ENCODE measurements around the gene MAPKAPK3.
A peak's percentile ranks its signal among the peaks of the same experiment; 100 is the strongest.

The MAPKAPK3 gene

GRCh38 chr3:50617096-50617791, at the start of gene MAPKAPK3:
TSS of gene MAPKAPK3 (plus strand) at chr3:50617151. CDS start at chr3:50617566, 415 bp downstream.
- no peak for DNase-seq (ENCODE audit: low read depth in 2 of 2)

DNA sequence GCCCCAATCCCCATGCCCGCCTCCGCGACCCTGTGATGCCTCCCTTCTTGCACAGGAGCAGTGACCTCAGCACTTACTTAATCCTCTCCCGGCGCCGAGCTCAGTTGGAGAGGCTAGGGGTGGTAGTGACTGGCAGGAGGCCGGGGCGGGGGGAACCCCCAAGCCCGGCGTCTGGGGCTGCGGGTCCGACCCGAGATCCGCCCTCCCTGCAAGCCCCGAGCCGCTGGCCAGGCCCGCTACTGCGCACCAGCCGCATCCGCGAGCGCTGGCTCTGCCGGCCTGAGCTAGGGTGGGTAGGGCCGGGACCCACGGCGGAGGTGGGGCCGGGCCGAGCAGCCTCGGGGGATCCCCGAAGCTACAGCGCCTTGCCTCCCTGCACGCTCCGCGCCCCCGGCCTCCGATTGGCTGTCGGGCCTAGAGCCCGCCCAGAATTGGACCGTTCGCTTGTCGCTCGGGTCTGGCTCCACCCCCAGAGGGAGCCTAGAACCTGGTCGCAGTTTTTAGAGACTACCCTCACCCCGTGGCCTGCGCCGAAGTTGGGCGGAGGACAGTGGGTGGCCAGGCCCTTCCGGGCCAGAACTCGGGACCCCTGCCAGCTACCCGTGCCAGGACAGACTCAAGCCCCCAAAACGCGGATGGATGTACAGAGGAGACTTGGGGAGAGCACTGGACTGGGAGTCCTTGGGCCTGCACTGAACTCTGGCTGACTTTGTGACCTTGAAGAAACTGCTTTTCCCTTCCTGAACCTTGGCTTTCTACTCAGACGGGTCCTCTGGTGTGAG, 49.4 kb upstream of the MAPKAPK3 start, which contains the start of gene C3orf18:
Gene C3orf18, minus strand, starts transcription at position 362 of the 782 bp plus-strand sequence. CDS start 2,048 bp downstream, outside the sequence.
- DNase-seq (ENCODE audit: low read depth in 2 of 2) = peak; percentile 90 to 93

- peak; percentile 89 to 90 for DNase-seq (ENCODE audit: low read depth in 2 of 2)
These were observed 47.8 kb upstream of the MAPKAPK3 start, which contains the start of gene HEMK1 for GRCh38 chr3:50568947-50569749. TSS of gene HEMK1 (plus strand) at chr3:50569522. CDS start at chr3:50571105, 1,583 bp downstream.

GRCh38 chr3:50570508-50571279, 46.3 kb upstream of the MAPKAPK3 start:
- DNase-seq (ENCODE audit: low read depth in 2 of 2) = no peak

- no peak for DNase-seq (ENCODE audit: low read depth in 2 of 2)
These were observed 45.5 kb upstream of the MAPKAPK3 start for GRCh38 chr3:50571486-50571885.

DNA sequence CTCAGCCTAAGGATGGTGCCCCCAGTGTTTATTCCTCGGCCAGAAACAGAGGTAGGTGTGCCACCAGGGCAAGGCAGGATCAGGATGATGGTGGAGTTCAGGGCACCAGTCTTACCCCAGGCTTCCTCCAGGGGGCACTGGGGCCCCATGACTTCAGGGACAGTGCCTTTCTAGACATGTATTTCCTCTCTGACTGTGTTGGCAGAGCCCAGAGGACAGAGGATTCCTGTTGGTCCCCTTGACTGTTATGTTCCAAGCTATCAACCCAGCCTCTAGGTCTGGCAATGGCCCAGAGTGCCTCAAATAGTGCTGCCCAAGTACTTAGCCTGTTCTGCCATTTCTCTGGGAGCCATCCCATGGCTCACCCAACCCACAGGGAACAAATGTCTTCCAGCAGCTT, 44.8 kb upstream of the MAPKAPK3 start:
- DNase-seq (ENCODE audit: low read depth in 2 of 2) = peak; percentile 69 to 70

DNA sequence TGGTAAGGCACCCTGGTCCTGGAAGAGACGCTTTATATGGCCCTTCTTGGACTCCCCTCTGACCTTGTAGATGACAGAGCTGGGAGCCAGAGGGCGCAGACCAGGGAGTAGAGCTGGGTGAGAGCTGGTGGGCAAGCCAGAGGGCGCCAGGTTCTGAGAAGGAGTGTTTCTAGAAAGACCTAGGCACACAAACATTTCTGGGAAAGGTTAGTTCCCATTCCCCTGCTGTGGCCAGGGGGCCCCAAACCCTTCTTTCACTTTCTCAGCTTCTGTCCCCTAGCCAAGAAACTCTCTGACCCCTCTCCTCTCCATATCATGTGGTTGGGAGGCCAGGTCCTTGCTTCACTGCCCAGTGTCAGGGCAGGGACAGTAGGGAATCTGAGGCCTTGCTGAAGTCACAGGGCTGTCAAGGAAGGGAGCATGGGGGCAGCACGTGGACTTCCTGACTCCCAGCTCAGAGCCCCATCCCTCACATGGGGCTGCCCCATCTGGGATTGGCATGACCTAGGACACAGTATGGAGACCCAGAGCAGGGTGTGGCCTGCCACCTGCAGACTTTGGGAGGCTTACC, 44.1 kb upstream of the MAPKAPK3 start:
- DNase-seq (ENCODE audit: low read depth in 2 of 2) = peak; percentile 41 to 54

- peak; percentile 80 to 91 for DNase-seq (ENCODE audit: low read depth in 2 of 2)
These were observed 43.1 kb upstream of the MAPKAPK3 start for GRCh38 chr3:50573566-50574443.

DNA sequence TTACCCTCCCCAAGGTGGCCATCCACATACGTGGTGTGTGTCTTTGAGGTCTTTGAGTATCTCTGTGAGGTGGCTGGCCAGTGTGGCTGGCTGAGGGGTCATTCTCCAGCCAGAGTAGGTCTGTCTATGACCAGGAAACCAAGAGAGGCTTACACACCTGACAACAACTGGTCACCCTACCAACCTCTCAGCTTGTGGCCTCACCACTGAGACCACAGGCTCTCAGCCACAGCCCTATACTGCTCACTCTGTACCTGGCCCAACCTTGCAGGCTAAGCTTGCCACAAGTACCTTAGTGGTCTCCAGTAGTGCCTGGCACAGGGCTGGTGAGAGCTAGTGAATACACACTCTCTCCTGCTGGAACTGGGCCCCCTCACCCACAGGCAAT, 42.5 kb upstream of the MAPKAPK3 start:
- DNase-seq (ENCODE audit: low read depth in 2 of 2) = no peak

- DNase-seq (ENCODE audit: low read depth in 2 of 2) = no peak
These were observed 41.6 kb upstream of the MAPKAPK3 start for GRCh38 chr3:50575372-50575771.

DNA sequence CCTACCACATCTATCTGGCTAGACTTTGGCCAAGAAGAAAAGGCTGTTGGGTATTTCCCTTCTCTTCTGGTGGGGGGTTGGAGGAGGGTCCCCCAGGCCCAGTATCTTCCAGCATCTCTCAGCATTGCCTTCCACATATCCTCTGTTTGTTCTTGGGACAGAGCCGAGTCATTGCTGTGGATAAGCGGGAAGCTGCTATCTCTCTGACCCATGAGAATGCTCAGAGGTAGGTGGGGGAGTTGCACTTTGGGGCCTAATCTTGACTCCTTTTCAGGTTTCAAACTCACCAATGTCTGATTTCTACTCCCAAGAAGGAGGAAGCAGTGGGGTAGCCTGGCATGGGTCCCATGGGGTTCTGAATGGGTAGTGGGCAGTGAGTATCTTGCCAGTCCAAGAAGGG, 39.6 kb upstream of the MAPKAPK3 start:
- DNase-seq (ENCODE audit: low read depth in 2 of 2) = no peak

DNA sequence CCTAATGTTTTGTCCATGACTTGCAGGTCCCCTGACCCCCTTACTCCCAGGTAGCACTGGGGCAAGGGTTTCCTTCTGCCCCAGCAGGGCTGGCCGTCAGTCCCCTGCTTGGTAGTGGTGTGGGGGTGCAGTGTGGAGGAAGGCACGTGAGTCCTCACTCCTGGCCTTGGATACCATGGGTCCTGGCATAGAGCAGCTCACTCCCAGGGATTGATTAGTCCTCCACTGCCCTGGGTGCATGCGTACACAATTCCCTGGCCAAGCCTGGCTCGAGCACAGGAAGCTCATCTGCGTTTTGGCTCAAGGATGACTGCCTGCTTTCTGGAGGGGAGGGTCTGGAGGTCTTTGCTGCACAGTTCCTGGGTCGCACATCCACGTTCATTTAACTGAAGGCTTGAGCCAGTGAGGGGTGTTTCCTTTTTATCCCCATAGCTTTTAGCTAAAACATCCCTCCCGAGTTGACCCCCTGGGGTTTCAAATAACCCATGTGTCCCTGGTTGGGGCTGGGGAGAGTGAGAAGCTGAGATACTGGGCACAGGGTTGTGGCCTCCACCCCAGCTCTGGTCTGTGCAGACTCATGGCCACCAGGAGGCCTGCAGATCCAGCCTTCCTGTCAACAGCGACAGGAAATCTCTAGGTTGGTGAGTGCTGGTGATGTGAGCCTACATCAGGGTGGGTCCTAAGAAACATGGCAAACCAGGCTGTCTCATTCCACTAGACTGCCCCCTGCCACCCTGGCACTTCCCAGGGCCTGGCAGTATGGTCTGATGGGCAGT, 36.1 kb upstream of the MAPKAPK3 start:
- DNase-seq (ENCODE audit: low read depth in 2 of 2) = no peak

DNA sequence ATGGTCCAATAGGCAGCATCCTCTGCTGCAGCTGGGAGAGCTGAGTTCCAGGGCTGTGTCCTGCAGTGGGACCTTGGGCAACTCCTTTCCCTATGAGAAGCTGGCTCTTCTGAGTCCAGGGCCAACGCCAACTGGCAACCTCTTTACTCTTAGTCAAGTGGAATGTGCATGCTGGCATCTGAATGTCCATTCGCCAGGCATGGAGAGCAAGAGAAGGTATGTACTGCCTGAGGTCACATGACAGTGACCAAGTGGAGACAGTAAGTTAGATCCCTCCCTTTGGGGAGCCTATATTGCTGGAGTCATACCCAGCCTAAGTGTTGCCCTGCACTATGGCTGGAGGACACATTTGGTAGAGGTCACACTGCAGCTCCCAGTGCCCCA, 35.5 kb upstream of the MAPKAPK3 start:
- no peak for DNase-seq (ENCODE audit: low read depth in 2 of 2)

DNA sequence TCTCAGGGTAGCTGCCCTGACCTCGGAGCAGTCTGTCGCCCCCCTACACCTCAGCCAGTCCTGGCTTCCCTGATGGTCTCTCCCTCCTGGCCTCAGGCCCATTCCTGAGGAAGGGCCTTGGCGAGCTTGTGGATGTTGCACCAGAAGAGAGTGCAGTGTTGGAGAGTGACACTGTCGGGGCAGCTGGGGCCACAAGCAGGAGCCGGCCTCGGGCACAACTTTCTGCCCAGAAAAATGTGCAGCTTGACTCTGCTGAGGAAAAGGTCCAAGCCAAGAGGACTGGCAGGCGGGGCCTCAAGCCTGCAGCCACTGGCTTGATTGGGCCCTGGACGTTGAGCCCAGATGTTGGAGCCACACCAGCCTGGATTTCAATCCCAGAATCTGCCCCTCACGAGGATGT, 34.9 kb upstream of the MAPKAPK3 start:
- no peak for DNase-seq (ENCODE audit: low read depth in 2 of 2)

- DNase-seq (ENCODE audit: low read depth in 2 of 2) = no peak
These were observed 33.1 kb upstream of the MAPKAPK3 start for GRCh38 chr3:50583897-50584296.

DNA sequence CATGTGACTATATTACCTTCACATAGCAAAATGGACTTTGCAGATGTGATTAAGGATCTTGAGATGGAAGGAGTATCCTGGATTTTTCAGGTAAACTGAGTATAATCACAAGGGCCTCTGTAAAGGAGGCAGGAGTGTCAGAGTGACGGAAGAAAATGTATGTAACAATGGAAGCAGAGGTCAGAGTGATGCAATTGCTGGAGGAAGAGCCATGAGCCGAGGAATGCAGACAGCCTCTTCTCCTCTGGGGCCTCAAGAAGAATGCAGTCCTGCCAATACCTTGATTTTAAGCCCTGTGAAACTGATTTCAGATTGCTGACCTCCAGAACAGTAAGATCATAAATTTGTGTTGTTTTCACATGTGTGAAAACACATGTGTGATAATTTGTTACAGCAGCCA, 32.6 kb upstream of the MAPKAPK3 start:
- no peak for DNase-seq (ENCODE audit: low read depth in 2 of 2)

DNA sequence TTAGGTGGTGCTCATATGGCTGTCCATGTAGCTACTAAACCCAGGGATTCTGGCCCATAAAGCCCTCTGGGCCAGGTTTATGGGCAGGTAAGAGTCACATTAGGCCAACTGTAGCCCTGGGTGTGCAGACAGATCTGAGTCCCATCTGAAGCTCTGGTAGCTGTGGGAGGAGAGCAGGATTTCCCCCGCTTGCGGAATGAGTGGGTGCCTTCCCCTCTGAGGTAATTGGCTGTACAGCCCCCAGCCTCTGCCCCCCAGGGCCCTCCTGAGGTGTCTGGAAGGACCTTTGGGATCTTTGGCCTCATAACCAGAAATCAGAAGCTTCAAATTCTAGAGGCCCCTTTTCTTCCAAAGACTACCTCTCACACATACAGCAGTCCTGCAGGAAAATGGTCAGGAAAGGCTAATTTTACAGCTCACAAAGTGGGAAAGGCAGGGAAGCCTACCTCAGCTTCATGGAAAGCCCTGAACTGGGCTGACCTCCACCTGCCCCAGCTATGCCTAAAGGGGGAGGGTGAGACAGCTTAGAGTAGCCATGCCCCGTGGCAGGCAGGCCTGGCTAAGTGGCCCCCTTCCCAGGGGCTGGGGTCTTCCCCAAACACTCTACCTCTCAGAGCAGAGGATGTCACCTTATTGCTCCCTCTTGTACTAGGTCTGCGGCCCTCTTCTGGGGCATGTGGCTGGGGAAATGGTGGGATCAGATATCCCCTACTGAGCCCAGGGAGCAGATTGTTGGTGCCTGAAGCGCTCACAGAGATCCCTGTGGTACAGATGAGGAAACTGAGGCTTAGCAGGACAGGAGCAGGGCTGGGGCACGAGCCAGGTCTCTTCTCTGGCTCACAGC, 30.8 kb upstream of the MAPKAPK3 start:
- no peak for DNase-seq (ENCODE audit: low read depth in 2 of 2)

- DNase-seq (ENCODE audit: low read depth in 2 of 2) = no peak
These were observed 30.2 kb upstream of the MAPKAPK3 start for GRCh38 chr3:50586763-50587070.

GRCh38 chr3:50587373-50587772, 29.6 kb upstream of the MAPKAPK3 start:
- no peak for DNase-seq (ENCODE audit: low read depth in 2 of 2)

All from stimulated activated CD8-positive, alpha-beta memory T cell treated with anti-CD3 and anti-CD28 coated beads, Interleukin-7, amount 100 ng/mL, for 4 hours (primary cell).